ENCODE data around the gene ABCC2. TPM values are rescaled to one million over a fixed set of nuclear protein-coding genes. Genes with fewer than 3 reads are reported as not detected.
A peak's percentile ranks its signal among the peaks of the same experiment; 100 is the strongest.
"Not testable (repeated sequence)": the region's sequence is repeated elsewhere in the genome, so short reads cannot be mapped to it uniquely, and the experiment has no call there.

Gene ABCC2
- total RNA-seq, result 1.9 TPM
- long read RNA-seq, result 0 reads

GRCh38 chr10:99782447-99783286, at the start of gene ABCC2:
TSS of gene ABCC2 (plus strand) at chr10:99782640. CDS start at chr10:99782845, 205 bp downstream.
- Histone ChIP-seq H3K27me3 (ENCODE audit: low read depth) (no peaks in the 10 kb centered on the region), H3K36me3 (no peaks in the 10 kb centered on the region), H3K4me3 (no peak within 1 kb of the TSS), H3K27ac (no peak within 1 kb of the TSS), H3K4me1 (peaks cover 4% of the 10 kb centered on the region), H3K9me3 (no peaks in the 10 kb centered on the region)
- ATAC-seq (no peak), DNase-seq (no peak)
- no peak for TF ChIP-seq CTCF (IDR thresholded peaks at IDR 0.05)
- intact Hi-C loops (cut with DNase I), result no loop called here

DNA sequence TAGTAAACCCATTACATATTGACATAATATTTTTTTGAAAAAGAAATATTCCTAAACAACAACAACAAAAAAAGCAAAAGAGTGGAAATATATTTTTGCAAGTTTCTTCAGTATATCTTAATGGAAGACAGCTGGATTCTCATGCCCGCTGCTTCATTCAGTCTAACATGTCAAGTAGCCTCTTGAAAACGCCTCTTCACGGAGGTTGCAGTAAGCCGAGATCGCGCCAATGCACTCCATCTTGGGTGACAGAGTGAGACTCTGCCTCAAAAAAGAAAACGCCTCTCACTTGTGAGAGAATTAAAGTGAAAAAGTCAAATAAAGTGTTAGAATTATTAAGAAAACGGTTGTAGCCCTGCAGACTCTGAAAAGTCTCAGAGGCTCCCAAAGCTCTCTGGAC, 49.1 kb upstream of the ABCC2 start:
- Histone ChIP-seq H3K9me3 (no peaks in the 10 kb centered on the region), H3K27ac (no peak overlapping the region), H3K4me3 (peak overlapping the region; percentile 98), H3K4me1 (peaks cover 38% of the 10 kb centered on the region), H3K27me3 (ENCODE audit: low read depth) (no peaks in the 10 kb centered on the region), H3K36me3 (peaks cover 29% of the 10 kb centered on the region)
- TF ChIP-seq CTCF (IDR thresholded peaks at IDR 0.05), result no peak
- intact Hi-C loops (cut with DNase I), result no loop called here
- peak in 1 of 2 donors; percentile 28 for ATAC-seq
- DNase-seq, result no peak

DNA sequence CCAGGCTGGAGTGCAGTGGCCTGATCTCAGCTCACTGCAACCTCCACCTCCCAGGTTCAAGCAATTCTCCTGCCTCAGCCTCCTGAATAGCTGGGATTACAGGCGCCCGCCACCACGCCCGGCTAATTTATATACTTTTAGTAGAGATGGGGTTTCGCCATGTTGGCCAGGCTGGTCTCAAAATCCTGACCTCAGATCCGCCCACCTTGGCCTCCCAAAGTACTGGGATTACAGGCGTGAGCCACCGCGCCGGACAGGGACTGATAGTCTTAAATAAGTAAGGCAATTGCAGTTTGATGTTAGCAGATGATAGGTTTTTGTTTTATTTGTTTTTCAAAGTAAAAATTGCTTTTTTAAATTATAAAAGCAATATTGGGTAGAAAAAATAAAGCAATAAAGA, 48.3 kb upstream of the ABCC2 start:
- DNase-seq; ATAC-seq; H3K27ac ChIP-seq; H3K4me3 ChIP-seq; H3K27me3 ChIP-seq (ENCODE audit: low read depth); intact Hi-C loops (cut with DNase I); H3K9me3 ChIP-seq: not testable (repeated sequence)
- H3K36me3 ChIP-seq, result peaks cover 24% of the 10 kb centered on the region
- H3K4me1 ChIP-seq, result peaks cover 38% of the 10 kb centered on the region

GRCh38 chr10:99740260-99740659, 42.2 kb upstream of the ABCC2 start:
- TF ChIP-seq CTCF (IDR thresholded peaks at IDR 0.05), result no peak
- no peaks in the 10 kb centered on the region for H3K27me3 ChIP-seq (ENCODE audit: low read depth)
- H3K9me3 ChIP-seq, result peaks cover 12% of the 10 kb centered on the region
- ATAC-seq (no peak), DNase-seq (no peak)
- no peak overlapping the region for H3K4me3 ChIP-seq
- no peak overlapping the region for H3K27ac ChIP-seq
- intact Hi-C loops (cut with DNase I), result no loop called here
- peaks cover 85% of the 10 kb centered on the region for H3K36me3 ChIP-seq
- no peaks in the 10 kb centered on the region for H3K4me1 ChIP-seq

GRCh38 chr10:99740933-99741559, 41.4 kb upstream of the ABCC2 start:
- intact Hi-C loops (cut with DNase I), result no loop called here
- peaks cover 88% of the 10 kb centered on the region for H3K36me3 ChIP-seq
- no peaks in the 10 kb centered on the region for H3K4me1 ChIP-seq
- no peak for TF ChIP-seq CTCF (IDR thresholded peaks at IDR 0.05)
- H3K9me3 ChIP-seq, result peaks cover 12% of the 10 kb centered on the region
- no peaks in the 10 kb centered on the region for H3K27me3 ChIP-seq (ENCODE audit: low read depth)
- H3K27ac ChIP-seq, result no peak overlapping the region
- H3K4me3 ChIP-seq, result no peak overlapping the region
- no peak for DNase-seq
- no peak for ATAC-seq

- Histone ChIP-seq H3K36me3 (peaks cover 88% of the 10 kb centered on the region), H3K4me3 (no peak overlapping the region), H3K27me3 (ENCODE audit: low read depth) (no peaks in the 10 kb centered on the region), H3K4me1 (no peaks in the 10 kb centered on the region), H3K27ac (no peak overlapping the region), H3K9me3 (peaks cover 12% of the 10 kb centered on the region)
- intact Hi-C loops (cut with DNase I), result no loop called here
- TF ChIP-seq CTCF (IDR thresholded peaks at IDR 0.05), result no peak
- DNase-seq, result no peak
- ATAC-seq, result no peak
These were observed 40.2 kb upstream of the ABCC2 start for GRCh38 chr10:99742254-99742653.
